H1 (cell line): ENCODE results near the gene LRG1.

ENCODE experiments used
- EZH2 ChIP-seq: fragments of 200-600 bp; sonication (generic); IDR thresholded peaks from 2 replicates; pipeline ENCODE4 v1.7.1; 2012; ENCODE audit warnings: low read depth, mild to moderate bottlenecking, moderate library complexity, low read length, inconsistent platforms; ENCODE audit not compliant: severe bottlenecking
- RAD21 ChIP-seq, 2 experiments: IDR thresholded peaks in 1 of 2; conservative IDR thresholded peaks in 1 of 2; 2 replicates each; pipeline ENCODE4 v1.6.1; 2011; ENCODE audit warnings: low read depth in 2 of 2, low read length in 2 of 2, improper control_type of control experiment in 1 of 2, inconsistent platforms in 1 of 2, mild to moderate bottlenecking in 1 of 2, moderate library complexity in 1 of 2
- TF ChIP-seq, protein P1 (sequence below), 3 experiments: IDR thresholded peaks; 1 replicate in 2 of 3; 2 replicates in 1 of 3; pipeline versions ENCODE4 v1.5.1 to v1.6.1; 2011; ENCODE audit warnings: low read length in 3 of 3, mild to moderate bottlenecking in 3 of 3, inconsistent platforms in 2 of 3, low read depth in 1 of 3, moderate library complexity in 1 of 3; ENCODE audit not compliant: insufficient read depth in 1 of 3; ENCODE audit errors: control extremely low read depth in 1 of 3

- no peak for TF ChIP-seq RAD21 (IDR thresholded peaks at IDR 0.05 in 1 of 2, conservative IDR thresholded peaks at IDR 0.05 in 1 of 2; ENCODE audit: low read depth in 2 of 2, low read length in 2 of 2)
- TF ChIP-seq, protein P1, sequence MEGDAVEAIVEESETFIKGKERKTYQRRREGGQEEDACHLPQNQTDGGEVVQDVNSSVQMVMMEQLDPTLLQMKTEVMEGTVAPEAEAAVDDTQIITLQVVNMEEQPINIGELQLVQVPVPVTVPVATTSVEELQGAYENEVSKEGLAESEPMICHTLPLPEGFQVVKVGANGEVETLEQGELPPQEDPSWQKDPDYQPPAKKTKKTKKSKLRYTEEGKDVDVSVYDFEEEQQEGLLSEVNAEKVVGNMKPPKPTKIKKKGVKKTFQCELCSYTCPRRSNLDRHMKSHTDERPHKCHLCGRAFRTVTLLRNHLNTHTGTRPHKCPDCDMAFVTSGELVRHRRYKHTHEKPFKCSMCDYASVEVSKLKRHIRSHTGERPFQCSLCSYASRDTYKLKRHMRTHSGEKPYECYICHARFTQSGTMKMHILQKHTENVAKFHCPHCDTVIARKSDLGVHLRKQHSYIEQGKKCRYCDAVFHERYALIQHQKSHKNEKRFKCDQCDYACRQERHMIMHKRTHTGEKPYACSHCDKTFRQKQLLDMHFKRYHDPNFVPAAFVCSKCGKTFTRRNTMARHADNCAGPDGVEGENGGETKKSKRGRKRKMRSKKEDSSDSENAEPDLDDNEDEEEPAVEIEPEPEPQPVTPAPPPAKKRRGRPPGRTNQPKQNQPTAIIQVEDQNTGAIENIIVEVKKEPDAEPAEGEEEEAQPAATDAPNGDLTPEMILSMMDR (IDR thresholded peaks at IDR 0.05; ENCODE audit: control extremely low read depth in 1 of 3, insufficient read depth in 1 of 3, low read depth in 1 of 3, low read length in 3 of 3), result no peak
- no peak for TF ChIP-seq EZH2
These were observed 14.3 kb downstream of the LRG1 start for GRCh38 chr19:4525563-4526002.
